HEK293T (cell line): ENCODE measurements around the gene HSFX2.

Experiments
- ARNT ChIP-seq: fragments of 450-650 bp; IDR thresholded peaks from 2 replicates; pipeline ENCODE4 v1.6.1; 2017; ENCODE audit warnings: mild to moderate bottlenecking
- BHLHE40 ChIP-seq: fragments of 450-650 bp; IDR thresholded peaks from 2 replicates; pipeline ENCODE4 v1.6.1; 2016; ENCODE audit warnings: mild to moderate bottlenecking, moderate library complexity, borderline replicate concordance
- FOXA1 ChIP-seq: fragments of 450-650 bp; IDR thresholded peaks from 2 replicates; pipeline ENCODE4 v1.6.1; 2016; ENCODE audit warnings: mild to moderate bottlenecking
- FOXK2 ChIP-seq: fragments of 450-650 bp; IDR thresholded peaks from 2 replicates; pipeline ENCODE4 v1.6.1; 2016; ENCODE audit warnings: mild to moderate bottlenecking
- FOXM1 ChIP-seq: fragments of 450-650 bp; IDR thresholded peaks from 2 replicates; pipeline ENCODE4 v1.6.1; 2017; ENCODE audit warnings: mild to moderate bottlenecking, borderline replicate concordance
- HDGF ChIP-seq: fragments of 450-650 bp; IDR thresholded peaks from 2 replicates; pipeline ENCODE4 v1.6.1; 2017; ENCODE audit warnings: antibody characterized with exemption, borderline replicate concordance
- LEF1 ChIP-seq: fragments of 450-650 bp; IDR thresholded peaks from 2 replicates; pipeline ENCODE4 v1.6.1; 2017; ENCODE audit warnings: mild to moderate bottlenecking, borderline replicate concordance
- NFRKB ChIP-seq: fragments of 450-650 bp; IDR thresholded peaks from 2 replicates; pipeline ENCODE4 v1.6.1; 2016; ENCODE audit warnings: mild to moderate bottlenecking, moderate library complexity
- PKNOX1 ChIP-seq: fragments of 450-650 bp; IDR thresholded peaks from 2 replicates; pipeline ENCODE4 v1.6.1; 2016
- SP1 ChIP-seq: fragments of 450-650 bp; IDR thresholded peaks from 2 replicates; pipeline ENCODE4 v1.6.1; 2017
- SUZ12 ChIP-seq: fragments of 450-650 bp; IDR thresholded peaks from 2 replicates; pipeline ENCODE4 v1.6.1; 2016; ENCODE audit warnings: mild to moderate bottlenecking

GRCh38 chrX:149610511-149610910 is 15.4 kb upstream of the HSFX2 start:
- no peak for TF ChIP-seq BHLHE40
- TF ChIP-seq LEF1, result no peak
- TF ChIP-seq NFRKB, result no peak
- no peak for TF ChIP-seq SP1
- no peak for TF ChIP-seq FOXM1
- TF ChIP-seq SUZ12, result no peak
- no peak for TF ChIP-seq FOXA1
- no peak for TF ChIP-seq PKNOX1
- TF ChIP-seq HDGF, result no peak
- no peak for TF ChIP-seq FOXK2
- no peak for TF ChIP-seq ARNT
